ENCODE results near the gene BOC.

GRCh38 chr3:113245761-113246161, 34.4 kb downstream of the BOC start:
- TF ChIP-seq, protein P1, sequence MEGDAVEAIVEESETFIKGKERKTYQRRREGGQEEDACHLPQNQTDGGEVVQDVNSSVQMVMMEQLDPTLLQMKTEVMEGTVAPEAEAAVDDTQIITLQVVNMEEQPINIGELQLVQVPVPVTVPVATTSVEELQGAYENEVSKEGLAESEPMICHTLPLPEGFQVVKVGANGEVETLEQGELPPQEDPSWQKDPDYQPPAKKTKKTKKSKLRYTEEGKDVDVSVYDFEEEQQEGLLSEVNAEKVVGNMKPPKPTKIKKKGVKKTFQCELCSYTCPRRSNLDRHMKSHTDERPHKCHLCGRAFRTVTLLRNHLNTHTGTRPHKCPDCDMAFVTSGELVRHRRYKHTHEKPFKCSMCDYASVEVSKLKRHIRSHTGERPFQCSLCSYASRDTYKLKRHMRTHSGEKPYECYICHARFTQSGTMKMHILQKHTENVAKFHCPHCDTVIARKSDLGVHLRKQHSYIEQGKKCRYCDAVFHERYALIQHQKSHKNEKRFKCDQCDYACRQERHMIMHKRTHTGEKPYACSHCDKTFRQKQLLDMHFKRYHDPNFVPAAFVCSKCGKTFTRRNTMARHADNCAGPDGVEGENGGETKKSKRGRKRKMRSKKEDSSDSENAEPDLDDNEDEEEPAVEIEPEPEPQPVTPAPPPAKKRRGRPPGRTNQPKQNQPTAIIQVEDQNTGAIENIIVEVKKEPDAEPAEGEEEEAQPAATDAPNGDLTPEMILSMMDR (IDR thresholded peaks at IDR 0.05; ENCODE audit: borderline replicate concordance, extremely low read depth, low read length, poor library complexity, severe bottlenecking): no peak
- no peak for TF ChIP-seq EZH2 (IDR thresholded peaks at IDR 0.05; ENCODE audit: borderline replicate concordance, low read depth, low read length, severe bottlenecking)
